Skeletal muscle satellite cell (primary cell): ENCODE measurements around the gene C18orf63.

Experiments used
- H3K27me3 ChIP-seq: 2 replicates; pipeline ENCODE4 v1.7.0; 2013; ENCODE audit warnings: low read length; ENCODE audit not compliant: control insufficient read depth, insufficient read depth
- H3K36me3 ChIP-seq: 2 replicates; pipeline ENCODE4 v1.7.0; 2013; ENCODE audit warnings: mild to moderate bottlenecking, control low read depth, low read length; ENCODE audit not compliant: insufficient read depth
- H3K4me1 ChIP-seq: 2 replicates; pipeline ENCODE4 v1.7.0; 2013; ENCODE audit warnings: low read length; ENCODE audit not compliant: control insufficient read depth, insufficient read depth
- H3K4me2 ChIP-seq: 2 replicates; pipeline ENCODE4 v1.7.0; 2013; ENCODE audit warnings: mild to moderate bottlenecking, low read length
- H3K4me3 ChIP-seq: 2 replicates; pipeline ENCODE4 v1.7.0; 2013; ENCODE audit warnings: low read length
- H3K9ac ChIP-seq: 2 replicates; pipeline ENCODE4 v1.7.0; 2013; ENCODE audit warnings: mild to moderate bottlenecking, low read depth, low read length, moderate library complexity
- H3K9me3 ChIP-seq: replicated peaks from 2 replicates; pipeline ENCODE4 v1.7.0; 2013; ENCODE audit warnings: mild to moderate bottlenecking, control low read depth, low read length

Gene C18orf63

GRCh38 chr18:74400813-74401212 lies 85.2 kb downstream of the C18orf63 start:
- no peak overlapping the region for H3K4me3 ChIP-seq
- no peaks in the 10 kb centered on the region for H3K9me3 ChIP-seq
- peaks cover 8% of the 10 kb centered on the region for H3K27me3 ChIP-seq
- H3K36me3 ChIP-seq: no peaks in the 10 kb centered on the region
- no peaks in the 10 kb centered on the region for H3K4me1 ChIP-seq
- H3K4me2 ChIP-seq: no peak overlapping the region
- no peak overlapping the region for H3K9ac ChIP-seq

DNA sequence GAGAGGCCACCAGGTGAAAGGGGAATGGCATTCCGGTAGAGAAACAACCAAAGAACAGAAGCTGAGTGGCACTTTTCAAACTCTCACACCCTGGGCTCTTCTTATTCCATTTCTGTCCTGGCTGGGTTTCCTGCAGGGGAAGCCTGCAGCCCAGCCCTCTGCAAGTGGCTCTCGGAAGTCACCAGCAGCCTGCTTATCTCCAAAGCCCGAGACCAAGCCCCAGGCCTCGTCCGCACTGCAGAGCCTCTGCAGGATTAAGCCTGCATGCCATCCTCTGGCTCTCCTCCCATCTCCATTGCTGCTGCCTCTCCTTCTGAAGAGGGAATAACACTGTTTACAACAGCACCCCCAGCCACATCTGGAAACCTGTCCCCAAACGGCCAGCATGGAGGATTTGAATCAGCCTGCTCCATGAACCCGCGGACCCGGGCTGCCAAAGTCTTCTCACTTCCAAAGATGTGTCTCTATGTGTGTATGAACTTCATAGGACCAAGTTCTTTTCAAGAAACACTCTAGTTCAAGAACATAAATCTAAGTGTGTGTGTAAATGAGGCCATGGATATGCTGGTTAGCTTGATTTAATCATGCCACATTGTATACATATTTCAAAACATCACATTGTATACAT lies 87.3 kb downstream of the C18orf63 start:
- Histone ChIP-seq H3K36me3 (no peaks in the 10 kb centered on the region), H3K4me3 (no peak overlapping the region), H3K4me1 (no peaks in the 10 kb centered on the region), H3K9me3 (no peaks in the 10 kb centered on the region), H3K27me3 (peaks cover 4% of the 10 kb centered on the region), H3K9ac (no peak overlapping the region), H3K4me2 (no peak overlapping the region)

DNA sequence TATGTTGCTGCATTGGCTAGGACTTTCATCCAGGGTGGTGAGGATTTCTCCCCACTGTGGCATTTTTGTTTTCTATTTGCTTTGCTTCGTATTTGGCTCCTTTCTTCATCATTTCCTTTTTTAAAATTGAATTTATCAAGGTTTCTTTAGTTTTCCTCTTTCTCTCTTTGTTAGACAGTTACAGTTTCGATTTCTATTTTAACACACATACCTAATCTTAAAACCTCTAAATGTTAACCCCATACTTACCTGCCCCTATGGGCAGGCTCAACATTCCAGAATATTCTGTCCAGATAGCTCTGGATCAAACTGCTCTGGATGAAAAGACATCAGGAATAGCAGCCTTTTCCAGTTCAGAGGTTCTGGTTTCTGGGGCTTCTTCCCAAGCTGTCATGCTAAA lies 92.2 kb downstream of the C18orf63 start:
- Histone ChIP-seq H3K27me3 (peaks cover 5% of the 10 kb centered on the region), H3K9me3 (no peaks in the 10 kb centered on the region), H3K36me3 (no peaks in the 10 kb centered on the region), H3K4me3 (no peak overlapping the region), H3K4me2 (no peak overlapping the region), H3K4me1 (no peaks in the 10 kb centered on the region), H3K9ac (no peak overlapping the region)
